ENCODE results near the gene KIF1C.
"Not testable (repeated sequence)": the region's sequence is repeated elsewhere in the genome, so short reads cannot be mapped to it uniquely, and the experiment has no call there.

KIF1C gene

GRCh38 chr17:5047446-5047845 is 49.7 kb downstream of the KIF1C start:
- DNase-seq, result no peak

GRCh38 chr17:5049314-5049841 is 51.6 kb downstream of the KIF1C start:
- DNase-seq, result no peak

GRCh38 chr17:5050278-5050677 is 52.5 kb downstream of the KIF1C start:
- DNase-seq, result peak; percentile 60

GRCh38 chr17:5055543-5055942 is 57.8 kb downstream of the KIF1C start:
- no peak for DNase-seq

GRCh38 chr17:5065227-5065744 is 67.5 kb downstream of the KIF1C start:
- DNase-seq, result no peak

- no peak for DNase-seq
These were observed 70.5 kb downstream of the KIF1C start for GRCh38 chr17:5068236-5068635.

- DNase-seq, result no peak
These were observed 72.0 kb downstream of the KIF1C start for GRCh38 chr17:5069724-5070123.

GRCh38 chr17:5075472-5075871 is 77.7 kb downstream of the KIF1C start:
- DNase-seq, result not testable (repeated sequence)

GRCh38 chr17:5077275-5077674 is 79.5 kb downstream of the KIF1C start:
- not testable (repeated sequence) for DNase-seq

GRCh38 chr17:5077781-5078105 is 80.0 kb downstream of the KIF1C start:
- DNase-seq, result no peak
